GM23338 (cell line): Measurements from ENCODE around the gene SHANK2. TPM values are rescaled to one million over a fixed set of nuclear protein-coding genes. Genes with fewer than 3 reads are reported as not detected.

Experiments used
- ATAC-seq: fragments of 200-7000 bp; cut with Tn5 transposase; 3 replicates; pipeline ENCODE4 v1.9.1; 2020
- DNase-seq: peaks from one replicate; pipeline ENCODE4 v3.0.0-alpha.2; 2015; ENCODE audit warnings: low spot score
- H2AFZ ChIP-seq: fragments of 200-600 bp; sonication (generic); 2 replicates; pipeline ENCODE4 v1.8.0; 2016; ENCODE audit warnings: antibody characterized with exemption, mild to moderate bottlenecking, moderate library complexity
- H3F3A ChIP-seq: fragments of 200-600 bp; sonication (generic); replicated peaks from 2 replicates; pipeline ENCODE4 v1.8.0; 2017; ENCODE audit warnings: antibody characterized with exemption, mixed run types, low read depth
- H3K27ac ChIP-seq: fragments of 200-600 bp; sonication (generic); 2 replicates; pipeline ENCODE4 v1.6.1; 2016; ENCODE audit warnings: low read depth
- H3K27me3 ChIP-seq: fragments of 200-600 bp; sonication (generic); 2 replicates; pipeline ENCODE4 v1.8.0; 2016; ENCODE audit warnings: mild to moderate bottlenecking, mixed run types, moderate library complexity; ENCODE audit not compliant: insufficient read depth
- H3K36me3 ChIP-seq: fragments of 200-600 bp; sonication (generic); 2 replicates; pipeline ENCODE4 v1.8.0; 2016; ENCODE audit warnings: mild to moderate bottlenecking; ENCODE audit not compliant: insufficient read depth
- H3K4me1 ChIP-seq: fragments of 200-600 bp; sonication (generic); 2 replicates; pipeline ENCODE4 v1.8.0; 2016; ENCODE audit warnings: mild to moderate bottlenecking, moderate library complexity; ENCODE audit not compliant: insufficient read depth
- H3K4me2 ChIP-seq: fragments of 200-600 bp; sonication (generic); 2 replicates; pipeline ENCODE4 v1.7.1; 2017; ENCODE audit warnings: mixed run types
- H3K4me3 ChIP-seq: fragments of 200-600 bp; sonication (generic); 2 replicates; pipeline ENCODE4 v1.6.1; 2016; ENCODE audit warnings: mixed run types
- H3K79me2 ChIP-seq: fragments of 200-600 bp; sonication (generic); replicated peaks from 2 replicates; pipeline ENCODE4 v1.8.0; 2017; ENCODE audit warnings: mild to moderate bottlenecking; ENCODE audit not compliant: insufficient read depth
- H3K9me2 ChIP-seq: fragments of 200-600 bp; sonication (generic); 2 replicates; pipeline ENCODE4 v1.8.0; 2017; ENCODE audit not compliant: insufficient read depth
- H4K20me1 ChIP-seq: fragments of 200-600 bp; sonication (generic); replicated peaks from 2 replicates; pipeline ENCODE4 v1.8.0; 2017; ENCODE audit warnings: mild to moderate bottlenecking; ENCODE audit not compliant: insufficient read depth
- H3K27ac Mint-ChIP-seq: 2 replicates; pipeline ENCODE4 v1.8.0; 2020; ENCODE audit warnings: inconsistent platforms, mild to moderate bottlenecking, moderate library complexity, mixed read lengths
- H3K27me3 Mint-ChIP-seq: 3 replicates; pipeline ENCODE4 v1.8.0; 2022; ENCODE audit warnings: low read depth, mild to moderate bottlenecking, moderate library complexity, mixed read lengths, inconsistent platforms; ENCODE audit not compliant: insufficient read depth, poor library complexity
- H3K36me3 Mint-ChIP-seq: 3 replicates; pipeline ENCODE4 v1.8.0; 2021; ENCODE audit warnings: low read depth, mild to moderate bottlenecking, inconsistent platforms, moderate library complexity, mixed read lengths
- H3K4me1 Mint-ChIP-seq: 3 replicates; pipeline ENCODE4 v1.8.0; 2020; ENCODE audit warnings: mild to moderate bottlenecking, inconsistent platforms, mixed read lengths
- H3K4me3 Mint-ChIP-seq: 3 replicates; pipeline ENCODE4 v1.8.0; 2021; ENCODE audit warnings: moderate library complexity, mild to moderate bottlenecking, inconsistent platforms, mixed read lengths
- H3K9me3 Mint-ChIP-seq: 3 replicates; pipeline ENCODE4 v1.8.0; 2020; ENCODE audit warnings: moderate library complexity, mild to moderate bottlenecking, inconsistent platforms, mixed read lengths
- CREB1 ChIP-seq: fragments of 250-450 bp; sonication (Bioruptor Pico); IDR thresholded peaks from 2 replicates; pipeline ENCODE4 v1.5.0; 2020; ENCODE audit warnings: low read depth, mild to moderate bottlenecking, moderate library complexity
- EZH2 ChIP-seq: fragments of 200-600 bp; sonication (generic); IDR thresholded peaks from one replicate; pipeline ENCODE4 v1.8.0; 2017; ENCODE audit warnings: antibody characterized with exemption, mild to moderate bottlenecking, low read depth; ENCODE audit not compliant: unreplicated experiment
- EZH2phosphoT487 ChIP-seq: fragments of 200-600 bp; sonication (generic); IDR thresholded peaks from one replicate; pipeline ENCODE4 v1.8.1; 2018; ENCODE audit warnings: antibody characterized with exemption; ENCODE audit not compliant: unreplicated experiment
- JUNB ChIP-seq: IDR thresholded peaks from one replicate; pipeline ENCODE4 v1.6.1; 2016; ENCODE audit warnings: antibody characterized with exemption; ENCODE audit not compliant: unreplicated experiment
- NANOG ChIP-seq: IDR thresholded peaks from 2 replicates; pipeline ENCODE4 v1.6.1; 2016; ENCODE audit warnings: antibody characterized with exemption, borderline replicate concordance
- POLR2AphosphoS5 ChIP-seq: IDR thresholded peaks from 2 replicates; pipeline ENCODE4 v1.6.1; 2016; ENCODE audit warnings: antibody characterized with exemption, low read depth
- STAT1 ChIP-seq: IDR thresholded peaks from one replicate; pipeline ENCODE4 v1.6.1; 2016; ENCODE audit warnings: antibody characterized with exemption; ENCODE audit not compliant: unreplicated experiment
- ZNF114 ChIP-seq: fragments of 250-450 bp; sonication (Bioruptor Pico); IDR thresholded peaks from 2 replicates; pipeline ENCODE4 v1.5.0; 2020; ENCODE audit warnings: mild to moderate bottlenecking, moderate library complexity
- ZNF331 ChIP-seq: fragments of 250-450 bp; sonication (Bioruptor Pico); IDR thresholded peaks from 2 replicates; pipeline ENCODE4 v1.5.0; 2020; ENCODE audit warnings: low read depth, mild to moderate bottlenecking, moderate library complexity
- polyA plus RNA-seq: library from polyadenylated mRNA; unstranded; fragments of >200 nt; fragmentation: Nextera tagmentation; extraction: Ambion mirVana; gene quantifications from 2 replicates; pipeline ENCODE4 v1.2.1, GENCODE V29; 2016
- total RNA-seq: library from RNA; depleted of rRNA; stranded (reverse); fragments of >200 nt; shearing (Covaris generic); gene quantifications from 2 replicates; pipeline ENCODE4 v1.2.3, GENCODE V29; 2014
- TF ChIP-seq, protein P1 (sequence below): fragments of 250-450 bp; sonication (Bioruptor Pico); IDR thresholded peaks from 2 replicates; pipeline ENCODE4 v1.5.0; 2020; ENCODE audit warnings: mild to moderate bottlenecking, moderate library complexity
- TF ChIP-seq, protein P2 (sequence below): IDR thresholded peaks from 2 replicates; pipeline ENCODE4 v1.6.1; 2016; ENCODE audit warnings: antibody characterized with exemption
- TF ChIP-seq, protein P3 (sequence below), 2 experiments: fragments of 200-600 bp in 1 of 2; sonication (generic) in 1 of 2; conservative IDR thresholded peaks; 2 replicates each; pipeline versions ENCODE4 v1.5.1 to v1.6.1; 2016 to 2017; ENCODE audit warnings: antibody characterized with exemption in 2 of 2, low read depth in 2 of 2, mild to moderate bottlenecking in 2 of 2, moderate library complexity in 1 of 2

Gene SHANK2
- total and polyA plus RNA-seq, 2 experiments from 2014 or later = 22.0 to 81.4 TPM

DNA sequence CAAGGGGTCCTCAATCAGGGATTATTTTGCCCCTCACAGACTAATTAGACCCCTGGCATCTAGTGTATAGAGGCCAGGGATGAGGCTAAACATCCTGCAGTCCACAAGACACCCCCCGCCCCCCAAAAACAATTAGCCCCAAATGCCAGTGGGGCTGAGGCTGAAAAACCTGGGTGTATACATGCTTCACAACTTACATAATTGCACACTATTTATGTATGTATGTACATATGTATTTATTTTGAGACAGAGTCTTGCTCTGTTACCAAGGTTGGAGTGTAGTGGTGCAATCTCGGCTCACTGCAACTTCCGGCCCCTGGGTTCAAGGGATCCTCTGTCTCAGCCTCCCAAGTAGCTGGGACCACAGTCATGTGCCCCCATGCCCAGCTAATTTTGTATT is 28.8 kb upstream of the SHANK2 start:
- DNase-seq (no peak), ATAC-seq (no peak)
- Mint-ChIP-seq H3K36me3 (no peaks in the 10 kb centered on the region), H3K9me3 (no peaks in the 10 kb centered on the region; the same call in 2 of the 3 replicates), H3K27ac (no peak overlapping the region), H3K27me3 (peaks cover 7% of the 10 kb centered on the region), H3K4me1 (peaks cover 16% of the 10 kb centered on the region), H3K4me3 (no peak overlapping the region)
- Histone ChIP-seq H3K36me3 (no peaks in the 10 kb centered on the region), H4K20me1 (no peaks in the 10 kb centered on the region), H3K9me2 (no peaks in the 10 kb centered on the region), H3F3A (no peaks in the 10 kb centered on the region), H3K27ac (no peak overlapping the region), H3K4me3 (no peak overlapping the region), H3K79me2 (no peaks in the 10 kb centered on the region), H3K4me2 (no peak overlapping the region), H3K4me1 (peaks cover 4% of the 10 kb centered on the region; the same call in 1 of the 2 replicates), H3K27me3 (no peaks in the 10 kb centered on the region), H2AFZ (no peak overlapping the region)
- TF ChIP-seq, protein P1, sequence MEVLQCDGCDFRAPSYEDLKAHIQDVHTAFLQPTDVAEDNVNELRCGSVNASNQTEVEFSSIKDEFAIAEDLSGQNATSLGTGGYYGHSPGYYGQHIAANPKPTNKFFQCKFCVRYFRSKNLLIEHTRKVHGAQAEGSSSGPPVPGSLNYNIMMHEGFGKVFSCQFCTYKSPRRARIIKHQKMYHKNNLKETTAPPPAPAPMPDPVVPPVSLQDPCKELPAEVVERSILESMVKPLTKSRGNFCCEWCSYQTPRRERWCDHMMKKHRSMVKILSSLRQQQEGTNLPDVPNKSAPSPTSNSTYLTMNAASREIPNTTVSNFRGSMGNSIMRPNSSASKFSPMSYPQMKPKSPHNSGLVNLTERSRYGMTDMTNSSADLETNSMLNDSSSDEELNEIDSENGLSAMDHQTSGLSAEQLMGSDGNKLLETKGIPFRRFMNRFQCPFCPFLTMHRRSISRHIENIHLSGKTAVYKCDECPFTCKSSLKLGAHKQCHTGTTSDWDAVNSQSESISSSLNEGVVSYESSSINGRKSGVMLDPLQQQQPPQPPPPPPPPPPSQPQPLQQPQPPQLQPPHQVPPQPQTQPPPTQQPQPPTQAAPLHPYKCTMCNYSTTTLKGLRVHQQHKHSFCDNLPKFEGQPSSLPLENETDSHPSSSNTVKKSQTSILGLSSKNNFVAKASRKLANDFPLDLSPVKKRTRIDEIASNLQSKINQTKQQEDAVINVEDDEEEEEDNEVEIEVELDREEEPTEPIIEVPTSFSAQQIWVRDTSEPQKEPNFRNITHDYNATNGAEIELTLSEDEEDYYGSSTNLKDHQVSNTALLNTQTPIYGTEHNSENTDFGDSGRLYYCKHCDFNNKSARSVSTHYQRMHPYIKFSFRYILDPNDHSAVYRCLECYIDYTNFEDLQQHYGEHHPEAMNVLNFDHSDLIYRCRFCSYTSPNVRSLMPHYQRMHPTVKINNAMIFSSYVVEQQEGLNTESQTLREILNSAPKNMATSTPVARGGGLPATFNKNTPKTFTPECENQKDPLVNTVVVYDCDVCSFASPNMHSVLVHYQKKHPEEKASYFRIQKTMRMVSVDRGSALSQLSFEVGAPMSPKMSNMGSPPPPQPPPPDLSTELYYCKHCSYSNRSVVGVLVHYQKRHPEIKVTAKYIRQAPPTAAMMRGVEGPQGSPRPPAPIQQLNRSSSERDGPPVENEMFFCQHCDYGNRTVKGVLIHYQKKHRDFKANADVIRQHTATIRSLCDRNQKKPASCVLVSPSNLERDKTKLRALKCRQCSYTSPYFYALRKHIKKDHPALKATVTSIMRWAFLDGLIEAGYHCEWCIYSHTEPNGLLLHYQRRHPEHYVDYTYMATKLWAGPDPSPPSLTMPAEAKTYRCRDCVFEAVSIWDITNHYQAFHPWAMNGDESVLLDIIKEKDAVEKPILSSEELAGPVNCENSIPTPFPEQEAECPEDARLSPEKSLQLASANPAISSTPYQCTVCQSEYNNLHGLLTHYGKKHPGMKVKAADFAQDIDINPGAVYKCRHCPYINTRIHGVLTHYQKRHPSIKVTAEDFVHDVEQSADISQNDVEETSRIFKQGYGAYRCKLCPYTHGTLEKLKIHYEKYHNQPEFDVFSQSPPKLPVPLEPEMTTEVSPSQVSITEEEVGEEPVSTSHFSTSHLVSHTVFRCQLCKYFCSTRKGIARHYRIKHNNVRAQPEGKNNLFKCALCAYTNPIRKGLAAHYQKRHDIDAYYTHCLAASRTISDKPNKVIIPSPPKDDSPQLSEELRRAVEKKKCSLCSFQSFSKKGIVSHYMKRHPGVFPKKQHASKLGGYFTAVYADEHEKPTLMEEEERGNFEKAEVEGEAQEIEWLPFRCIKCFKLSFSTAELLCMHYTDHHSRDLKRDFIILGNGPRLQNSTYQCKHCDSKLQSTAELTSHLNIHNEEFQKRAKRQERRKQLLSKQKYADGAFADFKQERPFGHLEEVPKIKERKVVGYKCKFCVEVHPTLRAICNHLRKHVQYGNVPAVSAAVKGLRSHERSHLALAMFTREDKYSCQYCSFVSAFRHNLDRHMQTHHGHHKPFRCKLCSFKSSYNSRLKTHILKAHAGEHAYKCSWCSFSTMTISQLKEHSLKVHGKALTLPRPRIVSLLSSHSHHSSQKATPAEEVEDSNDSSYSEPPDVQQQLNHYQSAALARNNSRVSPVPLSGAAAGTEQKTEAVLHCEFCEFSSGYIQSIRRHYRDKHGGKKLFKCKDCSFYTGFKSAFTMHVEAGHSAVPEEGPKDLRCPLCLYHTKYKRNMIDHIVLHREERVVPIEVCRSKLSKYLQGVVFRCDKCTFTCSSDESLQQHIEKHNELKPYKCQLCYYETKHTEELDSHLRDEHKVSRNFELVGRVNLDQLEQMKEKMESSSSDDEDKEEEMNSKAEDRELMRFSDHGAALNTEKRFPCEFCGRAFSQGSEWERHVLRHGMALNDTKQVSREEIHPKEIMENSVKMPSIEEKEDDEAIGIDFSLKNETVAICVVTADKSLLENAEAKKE = no peak
- no peak for TF ChIP-seq STAT1
- no peak for TF ChIP-seq CREB1
- no peak for TF ChIP-seq POLR2AphosphoS5
- no peak for TF ChIP-seq JUNB
- TF ChIP-seq EZH2phosphoT487 = no peak
- TF ChIP-seq ZNF331 (CRISPR knock-in tag) = no peak
- TF ChIP-seq, protein P2, sequence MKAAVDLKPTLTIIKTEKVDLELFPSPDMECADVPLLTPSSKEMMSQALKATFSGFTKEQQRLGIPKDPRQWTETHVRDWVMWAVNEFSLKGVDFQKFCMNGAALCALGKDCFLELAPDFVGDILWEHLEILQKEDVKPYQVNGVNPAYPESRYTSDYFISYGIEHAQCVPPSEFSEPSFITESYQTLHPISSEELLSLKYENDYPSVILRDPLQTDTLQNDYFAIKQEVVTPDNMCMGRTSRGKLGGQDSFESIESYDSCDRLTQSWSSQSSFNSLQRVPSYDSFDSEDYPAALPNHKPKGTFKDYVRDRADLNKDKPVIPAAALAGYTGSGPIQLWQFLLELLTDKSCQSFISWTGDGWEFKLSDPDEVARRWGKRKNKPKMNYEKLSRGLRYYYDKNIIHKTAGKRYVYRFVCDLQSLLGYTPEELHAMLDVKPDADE = no peak
- TF ChIP-seq NANOG = no peak
- TF ChIP-seq, protein P3, sequence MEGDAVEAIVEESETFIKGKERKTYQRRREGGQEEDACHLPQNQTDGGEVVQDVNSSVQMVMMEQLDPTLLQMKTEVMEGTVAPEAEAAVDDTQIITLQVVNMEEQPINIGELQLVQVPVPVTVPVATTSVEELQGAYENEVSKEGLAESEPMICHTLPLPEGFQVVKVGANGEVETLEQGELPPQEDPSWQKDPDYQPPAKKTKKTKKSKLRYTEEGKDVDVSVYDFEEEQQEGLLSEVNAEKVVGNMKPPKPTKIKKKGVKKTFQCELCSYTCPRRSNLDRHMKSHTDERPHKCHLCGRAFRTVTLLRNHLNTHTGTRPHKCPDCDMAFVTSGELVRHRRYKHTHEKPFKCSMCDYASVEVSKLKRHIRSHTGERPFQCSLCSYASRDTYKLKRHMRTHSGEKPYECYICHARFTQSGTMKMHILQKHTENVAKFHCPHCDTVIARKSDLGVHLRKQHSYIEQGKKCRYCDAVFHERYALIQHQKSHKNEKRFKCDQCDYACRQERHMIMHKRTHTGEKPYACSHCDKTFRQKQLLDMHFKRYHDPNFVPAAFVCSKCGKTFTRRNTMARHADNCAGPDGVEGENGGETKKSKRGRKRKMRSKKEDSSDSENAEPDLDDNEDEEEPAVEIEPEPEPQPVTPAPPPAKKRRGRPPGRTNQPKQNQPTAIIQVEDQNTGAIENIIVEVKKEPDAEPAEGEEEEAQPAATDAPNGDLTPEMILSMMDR (conservative IDR thresholded peaks at IDR 0.05; ENCODE audit: low read depth in 2 of 2) = no peak
- TF ChIP-seq EZH2 = no peak
- no peak for TF ChIP-seq ZNF114 (CRISPR knock-in tag)
